Measurements from ENCODE around the gene CWC27. TPM values are rescaled to one million over a fixed set of nuclear protein-coding genes. Genes with fewer than 3 reads are reported as not detected.

CWC27 gene
- total and polyA plus RNA-seq, 2 of the 13 experiments (the other 11 are each of a cell fraction or from before 2014, with no cell fraction given) = 21.1 to 25.7 TPM

DNA sequence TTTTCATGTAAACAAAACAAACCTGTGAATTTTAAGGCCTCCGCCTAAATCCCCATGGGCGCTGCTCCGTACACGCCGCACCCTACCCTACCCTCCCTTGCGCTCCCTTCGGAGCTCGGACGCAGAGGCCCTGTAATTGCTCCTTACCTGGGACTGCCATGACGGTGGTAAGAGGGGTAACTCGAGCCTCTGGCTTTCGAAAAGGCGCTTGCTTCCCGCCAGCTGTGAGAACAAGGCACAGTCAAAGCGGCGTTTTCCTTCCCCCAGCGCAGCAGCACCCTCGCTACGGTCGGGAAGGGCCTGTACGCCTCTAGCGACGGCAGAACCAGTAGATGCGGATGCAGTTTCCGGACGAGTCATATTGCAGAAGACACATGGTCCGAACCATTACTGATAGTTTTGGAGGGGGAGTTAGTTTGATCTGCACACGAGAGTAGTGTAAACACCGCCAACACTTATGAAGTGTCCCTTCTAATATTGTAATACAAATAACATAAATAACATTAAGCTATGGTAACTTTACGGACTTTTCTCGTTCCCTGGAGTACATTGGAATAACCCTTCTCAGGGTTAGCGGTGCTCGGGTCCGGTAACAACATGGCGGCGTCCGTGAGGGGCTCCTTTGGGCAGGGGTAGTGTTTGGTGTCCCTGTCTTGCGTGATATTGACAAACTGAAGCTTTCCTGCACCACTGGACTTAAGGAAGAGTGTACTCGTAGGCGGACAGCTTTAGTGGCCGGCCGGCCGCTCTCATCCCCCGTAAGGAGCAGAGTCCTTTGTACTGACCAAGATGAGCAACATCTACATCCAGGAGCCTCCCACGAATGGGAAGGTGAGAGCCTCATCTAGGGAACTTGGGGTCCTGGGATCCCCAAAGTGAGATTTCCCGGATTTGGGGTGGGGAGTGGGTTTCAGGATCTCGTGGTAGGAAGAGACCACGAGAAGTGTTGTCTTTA, at the start of gene CWC27, which contains the start of gene SREK1IP1 (continued):
- TF ChIP-seq ZNF557 (CRISPR knock-in tag; IDR thresholded peaks at IDR 0.05) (no peak), SSRP1 (CRISPR knock-in tag; IDR thresholded peaks at IDR 0.05) (peak; percentile 88; the same call in 1 of the 2 replicates), KDM6A (CRISPR knock-in tag; IDR thresholded peaks at IDR 0.05; ENCODE audit: low read depth) (no peak), EED (CRISPR knock-in tag; IDR thresholded peaks at IDR 0.05) (0 out of 2 replicates have a peak, but pooled peaks have one; percentile 56), ATRX (CRISPR knock-in tag; IDR thresholded peaks at IDR 0.05; ENCODE audit: borderline replicate concordance) (no peak), FOXK1 (CRISPR knock-in tag; IDR thresholded peaks at IDR 0.05; ENCODE audit: borderline replicate concordance, low read depth) (peak; percentile 93; the same call in 1 of the 2 replicates), RFX5 (IDR thresholded peaks at IDR 0.05; ENCODE audit: low read depth, low read length) (no peak), ZFP62 (CRISPR knock-in tag; IDR thresholded peaks at IDR 0.05) (no peak), HMG20B (CRISPR knock-in tag; conservative IDR thresholded peaks at IDR 0.05) (peak; percentile 44; the same call in 1 of the 2 replicates), NR2C2 (CRISPR knock-in tag; IDR thresholded peaks at IDR 0.05; ENCODE audit: borderline replicate concordance) (peak; percentile 77; the same call in 1 of the 2 replicates), HES4 (CRISPR knock-in tag; IDR thresholded peaks at IDR 0.05; ENCODE audit: borderline replicate concordance) (0 out of 2 replicates have a peak, but pooled peaks have one; percentile 51), ZFP1 (CRISPR knock-in tag; IDR thresholded peaks at IDR 0.05) (peak; percentile 52; the same call in 1 of the 2 replicates), ZNF33B (CRISPR knock-in tag; IDR thresholded peaks at IDR 0.05) (peak; percentile 55; the same call in 1 of the 2 replicates), PITX1 (CRISPR knock-in tag; IDR thresholded peaks at IDR 0.05) (peak; percentile 45; the same call in 1 of the 2 replicates), RFXANK (CRISPR knock-in tag; IDR thresholded peaks at IDR 0.05) (no peak), RAD21 (CRISPR knock-in tag; IDR thresholded peaks at IDR 0.05) (no peak), THAP11 (CRISPR knock-in tag; IDR thresholded peaks at IDR 0.05) (peak; percentile 92), SMAD3 (CRISPR knock-in tag; IDR thresholded peaks at IDR 0.05) (peak; percentile 75; the same call in 1 of the 2 replicates), FOXC1 (CRISPR knock-in tag; IDR thresholded peaks at IDR 0.05; ENCODE audit: borderline replicate concordance) (peak; percentile 25; the same call in 1 of the 2 replicates), NFIC (IDR thresholded peaks at IDR 0.05; ENCODE audit: low read length) (peak; percentile 68)
- TF ChIP-seq, protein P1, sequence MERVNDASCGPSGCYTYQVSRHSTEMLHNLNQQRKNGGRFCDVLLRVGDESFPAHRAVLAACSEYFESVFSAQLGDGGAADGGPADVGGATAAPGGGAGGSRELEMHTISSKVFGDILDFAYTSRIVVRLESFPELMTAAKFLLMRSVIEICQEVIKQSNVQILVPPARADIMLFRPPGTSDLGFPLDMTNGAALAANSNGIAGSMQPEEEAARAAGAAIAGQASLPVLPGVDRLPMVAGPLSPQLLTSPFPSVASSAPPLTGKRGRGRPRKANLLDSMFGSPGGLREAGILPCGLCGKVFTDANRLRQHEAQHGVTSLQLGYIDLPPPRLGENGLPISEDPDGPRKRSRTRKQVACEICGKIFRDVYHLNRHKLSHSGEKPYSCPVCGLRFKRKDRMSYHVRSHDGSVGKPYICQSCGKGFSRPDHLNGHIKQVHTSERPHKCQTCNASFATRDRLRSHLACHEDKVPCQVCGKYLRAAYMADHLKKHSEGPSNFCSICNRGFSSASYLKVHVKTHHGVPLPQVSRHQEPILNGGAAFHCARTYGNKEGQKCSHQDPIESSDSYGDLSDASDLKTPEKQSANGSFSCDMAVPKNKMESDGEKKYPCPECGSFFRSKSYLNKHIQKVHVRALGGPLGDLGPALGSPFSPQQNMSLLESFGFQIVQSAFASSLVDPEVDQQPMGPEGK (CRISPR knock-in tag; IDR thresholded peaks at IDR 0.05) = peak; percentile 69
- TF ChIP-seq, protein P2, sequence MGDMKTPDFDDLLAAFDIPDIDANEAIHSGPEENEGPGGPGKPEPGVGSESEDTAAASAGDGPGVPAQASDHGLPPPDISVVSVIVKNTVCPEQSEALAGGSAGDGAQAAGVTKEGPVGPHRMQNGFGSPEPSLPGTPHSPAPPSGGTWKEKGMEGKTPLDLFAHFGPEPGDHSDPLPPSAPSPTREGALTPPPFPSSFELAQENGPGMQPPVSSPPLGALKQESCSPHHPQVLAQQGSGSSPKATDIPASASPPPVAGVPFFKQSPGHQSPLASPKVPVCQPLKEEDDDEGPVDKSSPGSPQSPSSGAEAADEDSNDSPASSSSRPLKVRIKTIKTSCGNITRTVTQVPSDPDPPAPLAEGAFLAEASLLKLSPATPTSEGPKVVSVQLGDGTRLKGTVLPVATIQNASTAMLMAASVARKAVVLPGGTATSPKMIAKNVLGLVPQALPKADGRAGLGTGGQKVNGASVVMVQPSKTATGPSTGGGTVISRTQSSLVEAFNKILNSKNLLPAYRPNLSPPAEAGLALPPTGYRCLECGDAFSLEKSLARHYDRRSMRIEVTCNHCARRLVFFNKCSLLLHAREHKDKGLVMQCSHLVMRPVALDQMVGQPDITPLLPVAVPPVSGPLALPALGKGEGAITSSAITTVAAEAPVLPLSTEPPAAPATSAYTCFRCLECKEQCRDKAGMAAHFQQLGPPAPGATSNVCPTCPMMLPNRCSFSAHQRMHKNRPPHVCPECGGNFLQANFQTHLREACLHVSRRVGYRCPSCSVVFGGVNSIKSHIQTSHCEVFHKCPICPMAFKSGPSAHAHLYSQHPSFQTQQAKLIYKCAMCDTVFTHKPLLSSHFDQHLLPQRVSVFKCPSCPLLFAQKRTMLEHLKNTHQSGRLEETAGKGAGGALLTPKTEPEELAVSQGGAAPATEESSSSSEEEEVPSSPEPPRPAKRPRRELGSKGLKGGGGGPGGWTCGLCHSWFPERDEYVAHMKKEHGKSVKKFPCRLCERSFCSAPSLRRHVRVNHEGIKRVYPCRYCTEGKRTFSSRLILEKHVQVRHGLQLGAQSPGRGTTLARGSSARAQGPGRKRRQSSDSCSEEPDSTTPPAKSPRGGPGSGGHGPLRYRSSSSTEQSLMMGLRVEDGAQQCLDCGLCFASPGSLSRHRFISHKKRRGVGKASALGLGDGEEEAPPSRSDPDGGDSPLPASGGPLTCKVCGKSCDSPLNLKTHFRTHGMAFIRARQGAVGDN (CRISPR knock-in tag; IDR thresholded peaks at IDR 0.05) = peak; percentile 78
- TF ChIP-seq, protein P3, sequence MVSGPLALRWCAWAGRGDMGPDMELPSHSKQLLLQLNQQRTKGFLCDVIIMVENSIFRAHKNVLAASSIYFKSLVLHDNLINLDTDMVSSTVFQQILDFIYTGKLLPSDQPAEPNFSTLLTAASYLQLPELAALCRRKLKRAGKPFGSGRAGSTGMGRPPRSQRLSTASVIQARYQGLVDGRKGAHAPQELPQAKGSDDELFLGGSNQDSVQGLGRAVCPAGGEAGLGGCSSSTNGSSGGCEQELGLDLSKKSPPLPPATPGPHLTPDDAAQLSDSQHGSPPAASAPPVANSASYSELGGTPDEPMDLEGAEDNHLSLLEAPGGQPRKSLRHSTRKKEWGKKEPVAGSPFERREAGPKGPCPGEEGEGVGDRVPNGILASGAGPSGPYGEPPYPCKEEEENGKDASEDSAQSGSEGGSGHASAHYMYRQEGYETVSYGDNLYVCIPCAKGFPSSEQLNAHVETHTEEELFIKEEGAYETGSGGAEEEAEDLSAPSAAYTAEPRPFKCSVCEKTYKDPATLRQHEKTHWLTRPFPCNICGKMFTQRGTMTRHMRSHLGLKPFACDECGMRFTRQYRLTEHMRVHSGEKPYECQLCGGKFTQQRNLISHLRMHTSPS (CRISPR knock-in tag; IDR thresholded peaks at IDR 0.05; ENCODE audit: low read depth) = no peak
